HL-60 (cell line): ENCODE data around the gene APOM.

Source experiments
- CTCF ChIP-seq: IDR thresholded peaks from one replicate; pipeline ENCODE4 v1.5.1; 2011; ENCODE audit warnings: low read length, control low read depth, inconsistent platforms; ENCODE audit not compliant: insufficient read depth
- GABPA ChIP-seq: IDR thresholded peaks from 2 replicates; pipeline ENCODE4 v1.6.1; 2012; ENCODE audit warnings: low read depth
- POLR2AphosphoS5 ChIP-seq: IDR thresholded peaks from 2 replicates; pipeline ENCODE4 v1.6.1; 2012; ENCODE audit warnings: low read depth
- REST ChIP-seq: IDR thresholded peaks from 2 replicates; pipeline ENCODE4 v1.6.1; 2012; ENCODE audit warnings: low read depth; ENCODE audit not compliant: insufficient replicate concordance
- SPI1 ChIP-seq: IDR thresholded peaks from 2 replicates; pipeline ENCODE4 v1.6.1; 2012; ENCODE audit warnings: low read depth, mild to moderate bottlenecking, borderline replicate concordance

GRCh38 chr6:31642798-31643570, 12.7 kb upstream of the APOM start:
- no peak for TF ChIP-seq CTCF
- no peak for TF ChIP-seq POLR2AphosphoS5
- TF ChIP-seq REST: no peak
- no peak for TF ChIP-seq GABPA
- no peak for TF ChIP-seq SPI1
